Measurements from ENCODE around the gene RNF212B. TPM values are rescaled to one million over a fixed set of nuclear protein-coding genes. Genes with fewer than 3 reads are reported as not detected.
A peak's percentile ranks its signal among the peaks of the same experiment; 100 is the strongest.
"Not testable (repeated sequence)": the region's sequence is repeated elsewhere in the genome, so short reads cannot be mapped to it uniquely, and the experiment has no call there.

Gene RNF212B
- total RNA-seq, 1 experiment from 2014 or later = not detected

GRCh38 chr14:23243066-23243465 lies 5.3 kb downstream of the RNF212B start:
- no peak for DNase-seq (ENCODE audit: low read depth)

- DNase-seq (ENCODE audit: low read depth) = no peak
Observed at GRCh38 chr14:23245282-23245681, 7.5 kb downstream of the RNF212B start.

- DNase-seq (ENCODE audit: low read depth) = peak; percentile 65
Observed at GRCh38 chr14:23248601-23249000, 10.9 kb downstream of the RNF212B start.

GRCh38 chr14:23249824-23250223 lies 12.1 kb downstream of the RNF212B start:
- no peak for DNase-seq (ENCODE audit: low read depth)

- DNase-seq (ENCODE audit: low read depth) = no peak
Observed at GRCh38 chr14:23252006-23252405, 14.3 kb downstream of the RNF212B start.

GRCh38 chr14:23252420-23253333 lies 14.9 kb downstream of the RNF212B start:
- no peak for DNase-seq (ENCODE audit: low read depth)

- no peak for DNase-seq (ENCODE audit: low read depth)
Observed at GRCh38 chr14:23258256-23258655, 20.5 kb downstream of the RNF212B start.

GRCh38 chr14:23259426-23259825 lies 21.7 kb downstream of the RNF212B start:
- DNase-seq (ENCODE audit: low read depth) = no peak

GRCh38 chr14:23260849-23261248 lies 23.1 kb downstream of the RNF212B start:
- DNase-seq (ENCODE audit: low read depth) = not testable (repeated sequence)

- no peak for DNase-seq (ENCODE audit: low read depth)
Observed at GRCh38 chr14:23269193-23269592, 31.5 kb downstream of the RNF212B start.

GRCh38 chr14:23275412-23275811 lies 37.7 kb downstream of the RNF212B start:
- no peak for DNase-seq (ENCODE audit: low read depth)

GRCh38 chr14:23277189-23277588 lies 39.5 kb downstream of the RNF212B start:
- DNase-seq (ENCODE audit: low read depth) = no peak

GRCh38 chr14:23277928-23278327 lies 40.2 kb downstream of the RNF212B start:
- peak; percentile 17 for DNase-seq (ENCODE audit: low read depth)

GRCh38 chr14:23281247-23281646 lies 43.5 kb downstream of the RNF212B start:
- DNase-seq (ENCODE audit: low read depth) = no peak

GRCh38 chr14:23284654-23285529 lies 47.2 kb downstream of the RNF212B start:
- DNase-seq (ENCODE audit: low read depth) = no peak

GRCh38 chr14:23285530-23286019 lies 47.8 kb downstream of the RNF212B start:
- DNase-seq (ENCODE audit: low read depth) = peak; percentile 12

GRCh38 chr14:23286020-23286901 lies 48.5 kb downstream of the RNF212B start, which contains the start of gene HOMEZ:
Gene HOMEZ (minus strand): TSS chr14:23286132. CDS start chr14:23285952, 180 bp downstream.
- peak; percentile 97 for DNase-seq (ENCODE audit: low read depth)

GRCh38 chr14:23286902-23287479 lies 49.3 kb downstream of the RNF212B start:
- no peak for DNase-seq (ENCODE audit: low read depth)

GRCh38 chr14:23294734-23295561 lies 57.2 kb downstream of the RNF212B start:
- peak; percentile 53 for DNase-seq (ENCODE audit: low read depth)

All from M059J (cell line).